HG03175 (cell line): ENCODE measurements around the gene DLEU7.

ENCODE experiments used
- ATAC-seq: cut with Tn5 transposase; IDR thresholded peaks from one replicate; pipeline ENCODE4 v1.9.1; 2021; ENCODE audit warnings: mild to moderate bottlenecking, moderate library complexity; ENCODE audit not compliant: unreplicated experiment

DLEU7 gene

GRCh38 chr13:50797091-50797490 is 46.4 kb downstream of the DLEU7 start:
- no peak for ATAC-seq

GRCh38 chr13:50796463-50796862 is 47.0 kb downstream of the DLEU7 start:
- no peak for ATAC-seq

GRCh38 chr13:50794226-50794625 is 49.3 kb downstream of the DLEU7 start:
- ATAC-seq, result no peak

- ATAC-seq, result no peak
These were observed 50.5 kb downstream of the DLEU7 start for GRCh38 chr13:50793026-50793425.

- no peak for ATAC-seq
These were observed 54.8 kb downstream of the DLEU7 start for GRCh38 chr13:50788551-50789210.

GRCh38 chr13:50787316-50788195 is 55.9 kb downstream of the DLEU7 start:
- ATAC-seq, result no peak

GRCh38 chr13:50783717-50784290 is 59.7 kb downstream of the DLEU7 start:
- ATAC-seq, result no peak

GRCh38 chr13:50783066-50783465 is 60.4 kb downstream of the DLEU7 start:
- no peak for ATAC-seq

GRCh38 chr13:50780201-50781015 is 63.1 kb downstream of the DLEU7 start:
- ATAC-seq, result no peak

- no peak for ATAC-seq
These were observed 63.9 kb downstream of the DLEU7 start for GRCh38 chr13:50779443-50780200.
